Fibroblast of the conjunctiva (primary cell): ENCODE results near the gene PACSIN1.

Experiments used
- DNase-seq: peaks from one replicate; pipeline ENCODE4 v3.0.0-alpha.2; 2010; ENCODE audit warnings: low read depth

Gene PACSIN1

DNA sequence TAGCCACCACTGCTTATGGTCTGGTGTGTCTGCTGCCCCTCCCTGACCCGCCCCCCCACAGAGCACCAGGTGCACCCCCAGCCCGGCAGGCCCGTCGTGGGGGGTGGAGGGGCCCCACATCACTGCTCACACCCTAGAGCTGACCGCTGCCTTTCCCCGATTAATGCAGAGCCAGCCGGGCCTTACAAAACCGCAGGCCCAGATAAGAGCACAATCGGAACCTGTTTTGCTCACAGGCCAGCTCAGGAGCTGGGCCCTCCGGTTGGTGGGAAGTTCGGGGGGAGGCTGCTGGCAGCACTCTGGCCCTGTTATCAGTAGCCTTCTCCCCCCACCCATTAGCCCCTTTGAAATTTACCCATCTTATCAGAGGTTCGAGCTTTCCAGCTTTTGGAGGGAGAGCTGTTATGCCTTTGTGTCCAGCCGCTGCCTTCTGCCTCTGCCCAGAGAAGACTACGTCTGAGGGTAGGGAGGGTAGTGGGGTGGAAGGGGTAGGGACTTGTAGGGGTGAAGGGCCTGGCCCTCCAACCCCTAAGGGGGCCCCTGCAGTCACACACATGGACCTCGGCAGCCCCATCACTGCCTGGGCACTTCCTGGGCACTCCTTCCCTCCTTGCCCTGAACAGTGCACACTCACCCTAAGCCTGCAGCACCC is 97.1 kb downstream of the PACSIN1 start:
- no peak for DNase-seq

DNA sequence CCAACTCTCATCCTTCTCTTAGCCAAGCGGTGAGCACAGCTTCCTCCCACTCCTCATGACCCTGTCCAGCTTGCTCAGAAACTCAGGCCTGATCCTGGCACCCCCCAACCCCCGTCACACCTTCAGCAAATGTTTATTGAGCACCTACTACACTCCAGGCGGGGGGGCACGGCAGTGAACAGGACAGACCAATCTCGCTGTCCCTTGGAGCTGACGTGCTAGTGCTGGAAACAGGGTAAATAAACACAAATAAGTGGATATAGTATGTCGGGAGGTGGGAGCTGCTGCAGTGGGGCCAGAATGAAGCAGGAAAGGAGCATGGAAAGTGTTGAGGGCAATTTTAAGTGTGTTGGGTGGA is 97.6 kb downstream of the PACSIN1 start:
- no peak for DNase-seq

DNA sequence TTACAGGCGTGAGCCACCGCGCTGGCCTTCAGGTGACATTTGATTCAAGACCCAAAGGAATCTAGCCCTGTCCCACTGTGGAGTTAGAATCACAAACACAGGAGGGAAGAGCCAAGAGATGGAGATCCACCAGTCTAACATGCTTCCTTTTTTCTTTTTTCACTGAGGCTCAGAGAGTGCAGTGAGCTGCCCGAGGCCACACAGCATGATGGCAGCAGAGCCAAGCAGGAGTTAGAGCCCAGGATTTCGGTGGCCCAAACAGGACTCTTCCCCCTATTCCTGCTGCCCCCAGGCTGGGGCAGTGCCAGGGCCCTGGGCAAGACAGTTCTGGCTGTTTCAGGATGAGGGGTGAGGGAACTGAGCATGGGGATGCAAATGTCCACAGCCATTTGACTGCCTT is 98.3 kb downstream of the PACSIN1 start:
- no peak for DNase-seq

DNA sequence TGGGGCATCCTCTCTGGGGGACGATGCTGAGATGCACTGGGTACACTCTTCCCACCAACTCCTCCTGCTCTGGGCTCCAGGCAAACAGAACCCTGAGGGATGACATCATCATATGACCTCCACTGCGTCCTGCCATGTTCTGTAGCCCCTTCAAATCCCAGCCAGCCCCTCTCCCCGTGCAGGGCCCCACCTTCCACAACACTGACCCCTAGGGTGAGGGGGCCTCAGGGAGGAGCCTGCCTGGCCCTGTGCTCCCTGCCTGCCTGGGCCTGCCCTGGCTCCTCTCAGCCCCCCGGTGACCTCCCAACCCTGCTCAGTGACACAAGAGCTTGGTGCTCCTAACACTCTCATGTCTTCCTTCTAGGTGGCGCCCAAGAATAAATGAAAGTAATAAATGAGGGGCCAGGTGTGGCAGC is 99.9 kb downstream of the PACSIN1 start:
- no peak for DNase-seq

DNA sequence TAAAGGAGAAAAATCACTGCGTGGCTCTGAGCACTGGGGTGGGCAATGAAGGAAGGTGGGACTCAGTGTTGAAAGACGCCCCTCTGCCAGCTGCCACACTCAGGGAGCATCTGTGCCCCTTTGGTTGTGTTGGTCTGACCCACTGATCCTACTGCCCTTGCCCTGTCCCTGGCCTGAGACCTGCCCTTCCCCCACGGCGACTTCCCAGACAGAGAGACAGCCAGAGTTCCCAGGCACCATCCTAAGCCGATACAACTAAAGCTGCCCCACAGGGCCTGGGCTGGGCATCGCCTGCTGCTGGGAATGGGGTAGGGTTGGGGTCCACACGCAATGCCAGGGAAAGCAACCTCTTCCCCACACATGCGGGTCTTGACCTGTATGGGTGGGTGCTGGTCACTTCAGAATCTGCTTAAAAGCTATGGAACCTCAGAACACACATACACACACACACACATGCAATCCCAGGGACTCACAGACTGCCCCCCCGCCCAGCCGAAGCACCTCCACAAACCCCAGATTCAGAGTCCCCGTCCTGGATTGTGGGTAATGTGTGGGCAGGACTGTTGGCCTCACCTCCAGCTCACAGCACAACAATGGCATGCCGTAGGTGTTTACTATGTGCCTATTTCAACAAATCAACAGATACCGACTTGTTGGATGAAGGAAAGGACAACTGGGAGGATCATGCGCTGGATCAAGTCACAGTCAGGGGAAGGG is 101.1 kb downstream of the PACSIN1 start:
- no peak for DNase-seq

DNA sequence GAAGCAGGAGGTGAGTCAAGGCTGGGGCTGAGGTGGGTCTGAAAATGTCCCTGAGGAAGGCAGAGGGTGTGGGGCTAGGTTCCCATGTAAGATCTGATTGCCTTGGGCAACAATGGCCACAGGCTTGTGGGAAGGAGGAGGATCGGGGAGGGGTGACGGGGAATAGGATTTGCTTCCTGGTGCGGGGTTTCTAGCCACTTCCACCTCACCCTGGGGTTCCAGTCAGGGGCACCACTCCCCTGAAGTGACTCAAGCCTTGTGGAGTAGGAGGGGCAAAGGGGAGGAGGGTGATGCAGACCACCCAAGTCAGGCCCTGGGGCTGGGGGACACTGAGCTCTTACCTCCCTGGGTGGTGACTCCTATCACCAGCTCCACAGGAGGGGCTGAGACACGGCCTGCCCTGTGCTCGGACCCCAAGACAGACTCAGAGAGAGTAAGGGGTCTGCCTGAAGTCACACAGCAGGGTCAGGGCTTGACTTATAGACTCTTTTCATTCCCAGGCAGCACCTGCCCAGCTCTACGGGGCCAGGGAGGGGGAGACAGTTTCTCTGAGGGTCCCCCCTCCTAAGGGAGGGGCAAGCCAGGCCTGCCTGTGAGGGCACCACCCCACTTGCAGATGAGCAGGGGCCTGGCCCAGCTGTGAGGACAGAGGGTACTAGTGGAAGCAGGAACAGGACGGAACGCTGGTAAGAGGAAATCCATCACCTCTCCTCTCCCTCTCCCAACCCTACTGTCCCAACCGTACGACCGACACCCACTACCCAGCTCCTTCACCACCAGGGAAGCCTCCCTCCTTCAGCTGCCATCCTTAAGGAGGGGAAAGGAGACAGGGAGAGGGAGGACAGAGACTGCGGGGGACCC is 102.7 kb downstream of the PACSIN1 start:
- no peak for DNase-seq

DNA sequence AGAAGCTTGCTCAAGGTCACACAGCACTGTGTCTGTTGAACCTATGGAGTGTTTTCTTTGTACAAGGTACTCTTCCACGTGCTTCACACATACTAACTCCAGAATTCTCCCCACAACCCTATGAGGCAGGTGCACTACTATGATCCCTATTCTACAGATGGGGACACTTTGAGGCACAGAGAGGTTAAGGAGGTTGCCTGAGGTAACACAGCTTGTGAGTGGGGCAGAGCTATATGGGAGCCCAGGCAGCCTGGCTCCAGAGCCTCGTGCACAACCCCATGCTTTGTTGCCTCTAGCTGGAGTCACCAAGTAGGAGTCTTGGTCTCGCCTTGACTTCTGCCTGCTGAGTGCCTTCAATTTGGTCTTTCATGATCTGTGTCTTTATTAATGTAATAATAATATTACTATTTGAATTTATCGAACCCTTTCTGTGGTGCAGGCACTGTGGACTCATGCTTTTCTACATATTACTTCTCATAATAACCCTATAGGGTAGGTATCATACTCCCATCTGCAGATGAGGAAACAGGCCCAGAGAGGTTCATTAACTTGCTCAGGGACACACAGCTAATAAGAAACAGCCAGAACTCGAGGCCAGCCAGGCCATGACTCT is 103.6 kb downstream of the PACSIN1 start:
- no peak for DNase-seq

DNA sequence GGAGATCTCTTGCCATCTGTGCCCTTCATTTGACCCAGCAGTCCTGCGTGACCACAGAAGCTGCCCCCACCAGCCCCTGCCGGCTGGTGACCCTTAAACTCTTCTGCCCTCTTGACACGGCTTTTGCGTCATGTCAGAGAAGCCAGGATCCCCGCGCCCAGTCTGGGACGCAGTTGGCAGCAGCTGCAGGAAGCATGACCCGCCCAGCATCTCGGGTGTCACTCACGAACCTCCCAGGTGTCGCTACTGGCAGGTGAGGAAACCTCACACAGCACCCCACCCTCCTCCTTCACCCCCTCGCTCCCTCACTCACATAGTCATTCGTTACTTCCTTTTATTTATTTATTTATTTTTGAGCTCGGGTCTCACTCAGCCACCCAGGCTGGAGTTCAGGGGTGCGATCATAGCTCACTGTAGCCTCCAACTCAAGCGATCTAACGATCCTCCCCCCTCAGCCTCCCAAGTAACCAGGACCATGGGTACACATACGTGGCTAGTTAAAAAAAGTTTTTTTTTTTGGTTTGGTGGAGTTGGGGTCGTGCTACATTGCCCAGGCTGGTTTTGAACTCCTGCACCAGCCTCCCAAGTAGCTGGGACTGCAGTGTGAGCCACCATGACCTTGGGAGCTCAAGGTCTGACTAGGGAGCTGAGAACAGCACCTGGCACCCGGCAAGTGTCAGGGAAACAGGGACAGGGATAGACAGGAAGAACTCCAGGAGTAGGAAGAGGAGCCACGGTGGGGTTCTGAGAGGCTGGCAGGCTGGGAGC is 104.4 kb downstream of the PACSIN1 start:
- DNase-seq, result no peak

DNA sequence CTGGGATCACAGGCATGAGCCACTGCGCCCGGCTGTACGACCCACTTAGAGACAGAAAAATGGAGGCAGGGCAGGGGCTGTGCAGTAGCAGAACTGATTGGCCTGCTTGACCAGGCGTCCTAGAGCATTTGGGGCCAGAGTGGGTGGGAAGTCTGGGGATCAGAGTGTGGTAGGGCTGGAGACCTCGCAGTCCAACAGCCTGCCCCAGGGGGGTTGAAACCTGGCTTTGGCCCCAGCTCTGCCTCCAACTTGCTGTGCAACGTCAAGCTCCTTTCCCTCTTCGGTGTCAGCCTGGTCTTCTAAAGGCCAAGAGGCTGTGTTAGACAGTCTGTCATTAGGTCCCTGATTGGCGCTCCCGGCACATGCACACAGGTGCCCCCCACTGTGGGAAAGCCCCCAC is 105.5 kb downstream of the PACSIN1 start:
- no peak for DNase-seq

DNA sequence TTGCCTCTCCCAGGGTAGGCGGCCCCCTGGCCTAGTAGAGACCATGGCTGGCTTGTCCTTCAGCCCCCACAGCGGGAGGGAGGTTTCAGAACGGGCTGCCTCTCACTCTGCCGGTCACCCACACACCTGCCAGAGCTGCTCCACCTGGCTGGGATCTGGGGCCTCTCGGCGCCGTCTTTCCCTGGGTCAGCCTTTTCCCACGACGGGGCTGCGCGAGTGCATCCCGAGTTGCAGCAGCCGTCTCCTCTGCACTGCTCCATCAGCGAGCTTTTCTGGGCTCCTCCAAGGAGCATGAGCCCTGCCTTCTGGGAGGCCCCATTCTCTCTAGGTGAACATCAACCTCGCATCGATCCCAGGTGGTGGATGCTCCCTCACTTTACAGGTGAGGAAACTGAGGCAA is 106.1 kb downstream of the PACSIN1 start:
- no peak for DNase-seq

DNA sequence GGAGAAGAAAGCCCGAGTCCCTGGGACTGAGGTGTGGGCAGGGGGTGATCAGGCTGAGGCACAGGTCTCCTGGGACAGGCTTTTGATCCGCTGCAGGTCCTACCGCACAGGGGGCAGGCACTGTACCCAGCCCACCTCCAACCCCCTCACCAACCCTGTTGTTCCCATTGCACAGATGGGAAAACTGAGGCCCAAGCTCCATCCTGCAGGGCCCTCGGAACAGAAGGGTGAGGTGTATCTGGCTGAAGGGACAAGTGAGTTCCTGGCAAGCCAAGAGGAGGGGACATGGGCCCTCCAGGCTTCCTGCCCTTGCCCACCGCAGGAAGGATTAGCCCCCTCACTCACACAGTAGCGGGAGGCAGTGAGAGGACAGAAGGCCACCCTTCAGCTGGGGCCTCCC is 106.7 kb downstream of the PACSIN1 start:
- DNase-seq, result no peak

DNA sequence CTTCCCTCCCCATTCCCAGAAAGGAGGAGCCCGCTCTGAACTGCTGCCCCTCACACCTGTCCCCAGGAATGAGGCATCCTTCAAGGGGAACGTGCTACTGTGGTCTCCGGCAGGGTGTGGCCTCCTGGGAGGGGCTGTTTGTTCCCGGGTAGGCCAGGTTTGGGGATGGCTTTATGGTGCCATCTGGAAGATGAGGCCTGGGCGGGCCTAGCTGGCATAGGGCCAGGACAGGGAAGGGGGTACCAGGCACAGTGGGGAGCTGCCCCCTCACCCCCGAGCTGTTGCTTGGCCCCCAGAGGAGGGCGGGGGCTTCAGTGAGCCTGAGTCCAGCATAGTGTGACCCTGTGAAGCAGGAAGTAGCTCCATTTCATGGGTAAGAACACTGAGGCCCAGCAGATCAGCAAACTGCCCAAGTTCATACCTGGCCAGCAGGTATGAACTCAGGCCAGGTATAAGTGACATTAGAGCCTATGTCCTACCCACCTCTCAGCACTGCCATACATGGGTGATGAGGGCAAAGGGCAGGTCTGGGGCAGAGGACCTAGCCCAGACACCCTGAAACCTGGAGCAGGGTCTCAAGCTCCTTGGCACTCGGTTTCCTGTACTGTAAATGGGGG is 107.8 kb downstream of the PACSIN1 start:
- DNase-seq, result no peak

DNA sequence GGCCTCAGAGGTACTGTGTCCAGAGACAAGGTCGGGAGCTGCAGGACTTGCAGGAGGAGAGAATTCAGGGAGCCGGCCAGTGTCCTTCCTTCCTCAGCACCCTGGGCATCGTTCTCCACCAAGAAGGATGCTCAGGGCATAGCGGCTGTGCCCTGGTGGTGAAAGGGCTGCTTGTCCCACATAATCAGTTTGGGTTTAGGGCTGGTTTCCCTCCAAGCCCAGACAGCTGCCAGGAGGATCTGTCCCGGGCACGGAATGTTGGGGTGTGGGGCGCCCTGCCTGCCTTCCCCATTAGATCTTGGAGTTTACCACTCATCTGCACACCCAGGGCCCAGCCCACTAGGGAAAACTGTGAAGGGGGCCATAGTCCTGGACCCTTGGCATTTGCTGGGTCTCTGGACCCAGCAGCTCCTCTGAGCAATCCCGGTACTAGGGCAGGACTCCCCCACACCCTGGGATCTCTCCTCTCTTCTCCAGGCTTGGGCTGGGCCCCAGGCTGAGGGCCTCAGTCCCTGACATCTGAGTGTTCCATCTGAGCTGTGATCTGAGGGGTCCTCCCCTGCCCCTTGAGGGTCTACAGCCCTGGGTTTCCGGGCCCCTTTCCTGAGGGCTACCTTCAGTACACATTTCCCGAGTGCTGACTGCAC is 108.9 kb downstream of the PACSIN1 start:
- no peak for DNase-seq

DNA sequence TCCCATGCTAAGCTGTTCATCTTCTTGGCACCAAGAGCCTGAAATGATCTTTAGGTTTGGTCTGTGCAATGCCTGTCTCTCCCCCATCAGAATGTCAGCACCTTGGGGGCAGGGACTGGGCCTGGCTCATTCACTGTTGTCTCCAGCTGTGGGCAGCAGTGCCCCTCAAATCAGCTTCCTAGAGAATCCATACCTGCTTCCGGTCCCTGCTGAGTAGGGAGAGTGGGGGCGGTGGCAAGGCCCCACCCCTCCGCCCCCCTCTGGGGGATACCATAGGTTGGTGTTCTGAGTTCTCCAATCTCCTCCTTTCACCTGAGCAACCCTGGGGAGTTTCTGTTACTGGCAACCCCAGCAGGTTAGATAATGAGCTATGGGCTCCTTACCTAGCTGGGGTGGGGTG is 109.5 kb downstream of the PACSIN1 start:
- DNase-seq, result no peak

DNA sequence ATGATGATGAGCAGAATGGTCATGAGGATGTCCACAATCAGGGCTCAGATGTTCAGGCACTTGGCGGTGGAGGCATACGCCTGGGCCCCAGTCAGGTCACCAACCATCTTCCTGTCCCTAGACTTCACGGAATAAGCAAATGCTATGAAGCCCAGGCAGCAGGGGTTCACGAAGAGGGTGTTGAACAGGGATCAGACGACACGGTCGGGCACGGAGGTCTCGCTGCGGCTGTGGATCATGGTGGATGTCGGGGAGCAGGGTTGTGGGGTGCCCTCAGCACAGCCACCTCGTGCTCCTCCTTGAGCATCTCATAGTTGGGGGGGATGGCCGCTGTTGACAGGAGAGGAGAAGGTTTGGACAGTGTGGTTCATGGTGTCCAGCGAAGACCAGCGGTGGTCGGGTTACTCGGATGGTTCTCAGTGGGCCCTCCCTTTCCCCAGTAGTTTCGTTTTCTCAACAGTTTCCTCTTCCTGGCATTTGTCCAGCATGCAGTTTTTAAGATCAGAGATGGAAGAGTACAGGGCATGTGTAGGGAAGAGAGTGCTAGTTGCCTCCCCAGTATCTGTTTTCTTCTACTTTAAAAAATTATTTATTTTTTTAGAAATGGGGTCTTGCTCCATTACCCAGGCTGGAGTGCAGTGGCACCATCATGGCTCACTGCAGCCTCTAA is 110.5 kb downstream of the PACSIN1 start:
- no peak for DNase-seq

DNA sequence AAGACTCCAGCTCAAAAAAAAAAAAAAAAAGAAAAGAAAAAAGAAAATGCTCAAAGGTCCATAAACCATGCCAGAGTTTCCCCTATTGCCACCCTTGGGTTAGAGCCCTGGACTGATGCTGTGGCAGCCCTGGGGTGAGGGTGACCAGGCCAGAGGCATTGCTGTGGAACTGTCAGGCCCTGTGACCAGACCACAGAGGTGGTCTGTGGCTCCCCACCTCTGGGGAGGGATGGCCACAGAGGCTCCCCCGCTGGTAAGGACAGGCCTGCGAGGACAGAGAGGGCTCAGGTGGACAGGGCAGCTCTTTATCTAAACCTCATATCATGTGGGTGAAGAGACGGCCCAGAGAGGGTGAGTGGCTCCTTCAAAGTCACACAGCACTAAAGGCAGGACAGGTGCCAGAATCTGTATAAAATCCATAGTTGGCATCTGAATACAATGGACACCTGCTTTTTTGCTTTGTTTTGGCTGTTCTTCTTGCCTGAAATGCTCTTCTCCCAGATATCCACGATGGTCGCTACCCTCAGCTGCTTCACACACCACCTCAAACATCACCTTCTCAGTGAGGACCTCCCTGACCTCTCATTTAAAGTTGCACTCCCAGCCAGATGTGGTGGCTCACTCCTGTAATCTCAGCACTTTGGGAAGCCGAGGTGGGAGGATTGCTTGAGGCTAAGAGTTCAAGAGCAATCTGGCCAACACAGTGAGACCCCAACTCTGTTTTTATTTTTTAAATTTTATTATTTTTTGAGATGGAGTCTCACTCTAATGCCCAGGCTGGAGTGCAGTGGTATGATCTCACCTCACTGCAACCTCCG is 112.8 kb downstream of the PACSIN1 start:
- no peak for DNase-seq

DNA sequence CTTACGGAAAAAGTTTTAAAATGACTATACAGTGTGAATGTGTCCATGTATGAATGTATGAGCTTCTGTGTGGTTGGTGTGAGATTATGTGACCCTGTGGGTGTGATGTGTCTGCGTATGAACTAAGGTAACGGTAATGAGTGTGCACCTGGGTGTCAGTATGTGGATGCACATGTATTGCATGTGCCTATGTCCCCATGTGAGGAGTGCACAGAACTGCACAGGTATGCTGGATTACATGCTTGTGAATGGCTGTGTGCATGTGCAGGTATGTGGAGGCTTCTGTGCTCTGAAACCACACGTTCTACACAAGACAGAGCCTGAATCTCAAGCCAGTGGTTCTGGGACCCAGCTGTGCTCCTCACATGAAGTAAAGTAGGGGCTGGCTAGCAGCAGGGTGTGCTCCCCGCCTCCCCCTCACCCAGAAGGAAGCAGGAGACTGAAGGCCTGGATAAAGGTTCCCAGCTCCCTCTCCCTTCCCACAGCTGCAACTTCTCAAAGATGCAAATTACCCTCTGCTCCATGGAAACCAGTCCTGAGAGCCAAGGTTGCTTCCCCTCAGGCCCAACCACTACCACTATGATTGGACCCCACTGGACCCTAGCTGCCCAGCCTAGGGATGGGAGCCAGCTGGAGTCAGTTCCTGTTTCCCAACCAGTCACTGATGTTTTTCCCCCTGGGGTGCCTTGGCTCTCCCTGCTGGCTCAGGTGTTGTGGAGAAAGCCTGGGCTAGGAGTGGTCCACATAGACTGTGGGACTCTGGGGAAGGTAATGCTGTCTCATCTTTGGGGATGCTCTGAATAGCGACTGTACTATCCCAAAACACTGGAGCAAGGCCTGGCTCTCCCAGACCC is 115.1 kb downstream of the PACSIN1 start:
- DNase-seq, result no peak

DNA sequence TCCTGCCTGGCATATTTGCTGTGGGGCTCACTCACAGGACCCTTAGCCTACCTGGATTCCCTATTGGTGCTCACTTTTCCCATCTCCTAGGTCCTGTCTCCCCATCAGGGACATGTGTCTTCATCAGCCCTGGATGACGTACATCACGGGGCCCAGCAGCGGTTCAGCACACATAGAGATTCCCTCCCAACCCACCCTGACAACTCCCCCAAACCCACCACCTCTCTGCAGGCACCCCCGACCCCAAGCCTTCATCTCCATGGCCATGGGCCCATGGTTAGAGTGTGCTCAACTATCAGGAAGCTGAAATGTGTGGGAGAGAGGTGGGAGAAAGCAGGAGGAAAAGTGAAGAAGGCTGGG is 115.7 kb downstream of the PACSIN1 start:
- no peak for DNase-seq

DNA sequence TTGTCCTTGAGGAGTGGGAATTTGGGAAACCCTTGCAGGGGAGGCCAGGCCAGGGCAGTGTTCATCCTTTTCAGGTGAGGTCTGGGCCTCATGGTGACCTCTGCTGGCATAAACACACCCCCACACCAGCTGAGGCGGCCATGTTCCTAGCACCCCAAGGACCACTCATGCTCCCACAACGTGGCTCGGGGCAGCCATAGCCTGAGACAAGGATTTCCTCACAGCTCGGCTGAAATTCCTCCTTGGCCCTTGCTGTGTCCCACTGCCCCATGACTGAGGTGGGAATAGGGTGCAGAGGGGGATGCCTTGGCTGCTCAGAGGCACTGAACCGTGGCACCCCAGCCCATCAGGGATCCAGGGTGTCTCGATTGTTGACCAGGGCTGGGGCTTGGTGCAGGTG is 117.6 kb downstream of the PACSIN1 start:
- DNase-seq, result no peak
